ENCODE results near the gene PCDHGB1. TPM values are rescaled to one million over a fixed set of nuclear protein-coding genes. Genes with fewer than 3 reads are reported as not detected.

PCDHGB1 gene
- total and polyA plus RNA-seq, 2 donors (not counting 1 experiment from before 2014, with no cell fraction given) = 1.7 to 4.3 TPM

GRCh38 chr5:141351591-141351990 lies 1.7 kb downstream of the PCDHGB1 start:
- no peak for DNase-seq (ENCODE audit: low read depth in 2 of 2)
- H2AFZ ChIP-seq (ENCODE audit: low read length) = no peak overlapping the region
- H3K4me3 ChIP-seq (replicated peaks in 1 of 4; ENCODE audit: control extremely low read depth in 1 of 4, insufficient read depth in 1 of 4, low read depth in 3 of 4, low read length in 4 of 4) = no peak overlapping the region
- H3K9me3 ChIP-seq (ENCODE audit: control insufficient read depth, insufficient read depth, low read depth, low read length) = no peaks in the 10 kb centered on the region
- no peaks in the 10 kb centered on the region for H3K4me1 ChIP-seq (ENCODE audit: control insufficient read depth, extremely low read depth, insufficient read depth, low read length)
- no peak overlapping the region for H3K27ac ChIP-seq (ENCODE audit: insufficient read depth, low read length)
- no peaks in the 10 kb centered on the region for H3K79me2 ChIP-seq (ENCODE audit: control insufficient read depth, insufficient read depth, low read length)
- TF ChIP-seq EZH2 (IDR thresholded peaks at IDR 0.05; ENCODE audit: low read length, missing control alignments) (no peak), CTCF (conservative IDR thresholded peaks at IDR 0.05 in 1 of 2, IDR thresholded peaks at IDR 0.05 in 1 of 2; ENCODE audit: low read depth in 1 of 2, low read length in 2 of 2) (no peak)
- H4K20me1 ChIP-seq (ENCODE audit: control insufficient read depth, extremely low read depth, insufficient read depth, low read length) = no peaks in the 10 kb centered on the region
- H3K27me3 ChIP-seq (ENCODE audit: control insufficient read depth, insufficient read depth, low read length) = peaks cover 10% of the 10 kb centered on the region
- H3K36me3 ChIP-seq (ENCODE audit: control insufficient read depth, insufficient read depth, low read length) = no peaks in the 10 kb centered on the region
- no peak overlapping the region for H3K4me2 ChIP-seq (ENCODE audit: extremely low read depth, insufficient read depth, low read length)
- no peak overlapping the region for H3K9ac ChIP-seq (ENCODE audit: insufficient read depth, low read length)

GRCh38 chr5:141354900-141355469 lies 5.1 kb downstream of the PCDHGB1 start, which contains the start of gene PCDHGA4:
PCDHGA4 (plus strand) TSS chr5:141355021; CDS start chr5:141355108, 87 bp downstream.
- Histone ChIP-seq H3K4me2 (ENCODE audit: extremely low read depth, insufficient read depth, low read length) (peak within 1 kb of the TSS; percentile 25), H3K36me3 (ENCODE audit: control insufficient read depth, insufficient read depth, low read length) (no peaks in the 10 kb centered on the region)

GRCh38 chr5:141355641-141356040 lies 5.7 kb downstream of the PCDHGB1 start:
- Histone ChIP-seq H3K4me1 (ENCODE audit: control insufficient read depth, extremely low read depth, insufficient read depth, low read length) (no peaks in the 10 kb centered on the region), H2AFZ (ENCODE audit: low read length) (no peak overlapping the region), H3K9me3 (ENCODE audit: control insufficient read depth, insufficient read depth, low read depth, low read length) (no peaks in the 10 kb centered on the region), H3K4me2 (ENCODE audit: extremely low read depth, insufficient read depth, low read length) (no peak overlapping the region), H3K79me2 (ENCODE audit: control insufficient read depth, insufficient read depth, low read length) (no peaks in the 10 kb centered on the region), H3K9ac (ENCODE audit: insufficient read depth, low read length) (no peak overlapping the region), H3K27ac (ENCODE audit: insufficient read depth, low read length) (no peak overlapping the region), H3K4me3 (replicated peaks in 1 of 4; ENCODE audit: control extremely low read depth in 1 of 4, insufficient read depth in 1 of 4, low read depth in 3 of 4, low read length in 4 of 4) (peak overlapping the region in 2 of 4 experiments; percentile 49 to 51), H4K20me1 (ENCODE audit: control insufficient read depth, extremely low read depth, insufficient read depth, low read length) (no peaks in the 10 kb centered on the region), H3K36me3 (ENCODE audit: control insufficient read depth, insufficient read depth, low read length) (no peaks in the 10 kb centered on the region), H3K27me3 (ENCODE audit: control insufficient read depth, insufficient read depth, low read length) (peaks cover 13% of the 10 kb centered on the region)
- TF ChIP-seq CTCF (conservative IDR thresholded peaks at IDR 0.05 in 1 of 2, IDR thresholded peaks at IDR 0.05 in 1 of 2; ENCODE audit: low read depth in 1 of 2, low read length in 2 of 2) (no peak), EZH2 (IDR thresholded peaks at IDR 0.05; ENCODE audit: low read length, missing control alignments) (no peak)
- no peak for DNase-seq (ENCODE audit: low read depth in 2 of 2)

More at GRCh38 chr5:141354900-141355469, 5.1 kb downstream of the PCDHGB1 start, which contains the start of gene PCDHGA4:
- Histone ChIP-seq H3K4me1 (ENCODE audit: control insufficient read depth, extremely low read depth, insufficient read depth, low read length) (no peaks in the 10 kb centered on the region), H3K27me3 (ENCODE audit: control insufficient read depth, insufficient read depth, low read length) (peaks cover 10% of the 10 kb centered on the region), H4K20me1 (ENCODE audit: control insufficient read depth, extremely low read depth, insufficient read depth, low read length) (no peaks in the 10 kb centered on the region), H2AFZ (ENCODE audit: low read length) (no peak within 1 kb of the TSS), H3K9ac (ENCODE audit: insufficient read depth, low read length) (no peak within 1 kb of the TSS), H3K9me3 (ENCODE audit: control insufficient read depth, insufficient read depth, low read depth, low read length) (no peaks in the 10 kb centered on the region), H3K4me3 (replicated peaks in 1 of 4; ENCODE audit: control extremely low read depth in 1 of 4, insufficient read depth in 1 of 4, low read depth in 3 of 4, low read length in 4 of 4) (peak within 1 kb of the TSS; percentile 23 to 51 (median 42)), H3K79me2 (ENCODE audit: control insufficient read depth, insufficient read depth, low read length) (no peaks in the 10 kb centered on the region), H3K27ac (ENCODE audit: insufficient read depth, low read length) (no peak within 1 kb of the TSS)
- TF ChIP-seq CTCF (conservative IDR thresholded peaks at IDR 0.05 in 1 of 2, IDR thresholded peaks at IDR 0.05 in 1 of 2; ENCODE audit: low read depth in 1 of 2, low read length in 2 of 2) (peak; percentile 36 to 50), EZH2 (IDR thresholded peaks at IDR 0.05; ENCODE audit: low read length, missing control alignments) (no peak)
- DNase-seq (ENCODE audit: low read depth in 2 of 2) = peak in 1 of 2 donors; percentile 37
